ENCODE results near the gene PCID2. TPM values are rescaled to one million over a fixed set of nuclear protein-coding genes. Genes with fewer than 3 reads are reported as not detected.

The PCID2 gene
- total and polyA plus RNA-seq, 2 experiments from 2014 or later = 79.6 to 107 TPM

GRCh38 chr13:113166266-113166665 lies 42.2 kb downstream of the PCID2 start (continued):
- no peak for TF ChIP-seq NANOG (IDR thresholded peaks at IDR 0.05; ENCODE audit: borderline replicate concordance)
- TF ChIP-seq CTCF (conservative IDR thresholded peaks at IDR 0.05; ENCODE audit: low read depth in 2 of 2) = no peak
- no peak for TF ChIP-seq JUNB (IDR thresholded peaks at IDR 0.05; ENCODE audit: unreplicated experiment)
- TF ChIP-seq STAT1 (IDR thresholded peaks at IDR 0.05; ENCODE audit: unreplicated experiment) = no peak
- no peak for TF ChIP-seq ZNF114 (CRISPR knock-in tag; IDR thresholded peaks at IDR 0.05)
- TF ChIP-seq ZNF331 (CRISPR knock-in tag; IDR thresholded peaks at IDR 0.05; ENCODE audit: low read depth) = no peak

GRCh38 chr13:113164492-113164891 lies 44.0 kb downstream of the PCID2 start:
- Mint-ChIP-seq H3K4me3 (no peak overlapping the region), H3K27ac (no peak overlapping the region)

GRCh38 chr13:113162783-113163685 lies 45.4 kb downstream of the PCID2 start:
- H3K36me3 ChIP-seq (ENCODE audit: insufficient read depth) = no peaks in the 10 kb centered on the region
- H3K9me2 ChIP-seq (ENCODE audit: insufficient read depth) = no peaks in the 10 kb centered on the region
- no peak overlapping the region; the same call in 1 of the 2 replicates for H3K4me2 ChIP-seq
- no peak overlapping the region for H3K4me3 ChIP-seq
- H3K79me2 ChIP-seq (replicated peaks; ENCODE audit: insufficient read depth) = no peaks in the 10 kb centered on the region
- H3F3A ChIP-seq (replicated peaks; ENCODE audit: low read depth) = no peaks in the 10 kb centered on the region
- H3K27ac ChIP-seq (ENCODE audit: low read depth) = no peak overlapping the region
- no peak for DNase-seq (ENCODE audit: low spot score)
- H2AFZ ChIP-seq = no peak overlapping the region
- ATAC-seq = peak; percentile 23
- peaks cover 30% of the 10 kb centered on the region for H3K4me1 Mint-ChIP-seq
- no peaks in the 10 kb centered on the region for H3K36me3 Mint-ChIP-seq (ENCODE audit: low read depth)
- no peaks in the 10 kb centered on the region for H4K20me1 ChIP-seq (replicated peaks; ENCODE audit: insufficient read depth)
- peaks cover 12% of the 10 kb centered on the region; the same call in 1 of the 2 replicates for H3K4me1 ChIP-seq (ENCODE audit: insufficient read depth)
- H3K27me3 ChIP-seq (ENCODE audit: insufficient read depth) = no peaks in the 10 kb centered on the region
- peaks cover 10% of the 10 kb centered on the region for H3K27me3 Mint-ChIP-seq (ENCODE audit: insufficient read depth, low read depth, poor library complexity)
- H3K4me3 Mint-ChIP-seq = no peak overlapping the region
- peak overlapping the region; percentile 73; the same call in 1 of the 2 replicates for H3K27ac Mint-ChIP-seq
- H3K9me3 Mint-ChIP-seq = no peaks in the 10 kb centered on the region
- TF ChIP-seq REST (IDR thresholded peaks at IDR 0.05; ENCODE audit: unreplicated experiment) (no peak), ZNF331 (CRISPR knock-in tag; IDR thresholded peaks at IDR 0.05; ENCODE audit: low read depth) (no peak)

More at GRCh38 chr13:113164492-113164891, 44.0 kb downstream of the PCID2 start:
- Mint-ChIP-seq H3K27me3 (ENCODE audit: insufficient read depth, low read depth, poor library complexity) (peaks cover 10% of the 10 kb centered on the region), H3K4me1 (peaks cover 18% of the 10 kb centered on the region), H3K9me3 (no peaks in the 10 kb centered on the region), H3K36me3 (ENCODE audit: low read depth) (peaks cover 6% of the 10 kb centered on the region; the same call in 2 of the 3 replicates)
- Histone ChIP-seq H4K20me1 (replicated peaks; ENCODE audit: insufficient read depth) (no peaks in the 10 kb centered on the region; the same call in 1 of the 2 replicates), H3K4me1 (ENCODE audit: insufficient read depth) (0 out of 2 replicates have a peak, but pooled peaks cover 1% of the 10 kb centered on the region), H3K27me3 (ENCODE audit: insufficient read depth) (no peaks in the 10 kb centered on the region), H3K4me3 (no peak overlapping the region), H2AFZ (no peak overlapping the region), H3K9me2 (ENCODE audit: insufficient read depth) (no peaks in the 10 kb centered on the region), H3K79me2 (replicated peaks; ENCODE audit: insufficient read depth) (no peaks in the 10 kb centered on the region), H3K36me3 (ENCODE audit: insufficient read depth) (no peaks in the 10 kb centered on the region), H3K4me2 (no peak overlapping the region), H3F3A (replicated peaks; ENCODE audit: low read depth) (no peaks in the 10 kb centered on the region), H3K27ac (ENCODE audit: low read depth) (no peak overlapping the region)
- DNase-seq (ENCODE audit: low spot score) = no peak
- no peak for ATAC-seq
- no peak for TF ChIP-seq EZH2 (IDR thresholded peaks at IDR 0.05; ENCODE audit: low read depth, unreplicated experiment)
- TF ChIP-seq EZH2phosphoT487 (IDR thresholded peaks at IDR 0.05; ENCODE audit: unreplicated experiment) = no peak
- no peak for TF ChIP-seq ETS1 (IDR thresholded peaks at IDR 0.05)
